ENCODE results near the gene OR52K1.
"Not testable (repeated sequence)": the region's sequence is repeated elsewhere in the genome, so short reads cannot be mapped to it uniquely, and the experiment has no call there.

Gene OR52K1

DNA sequence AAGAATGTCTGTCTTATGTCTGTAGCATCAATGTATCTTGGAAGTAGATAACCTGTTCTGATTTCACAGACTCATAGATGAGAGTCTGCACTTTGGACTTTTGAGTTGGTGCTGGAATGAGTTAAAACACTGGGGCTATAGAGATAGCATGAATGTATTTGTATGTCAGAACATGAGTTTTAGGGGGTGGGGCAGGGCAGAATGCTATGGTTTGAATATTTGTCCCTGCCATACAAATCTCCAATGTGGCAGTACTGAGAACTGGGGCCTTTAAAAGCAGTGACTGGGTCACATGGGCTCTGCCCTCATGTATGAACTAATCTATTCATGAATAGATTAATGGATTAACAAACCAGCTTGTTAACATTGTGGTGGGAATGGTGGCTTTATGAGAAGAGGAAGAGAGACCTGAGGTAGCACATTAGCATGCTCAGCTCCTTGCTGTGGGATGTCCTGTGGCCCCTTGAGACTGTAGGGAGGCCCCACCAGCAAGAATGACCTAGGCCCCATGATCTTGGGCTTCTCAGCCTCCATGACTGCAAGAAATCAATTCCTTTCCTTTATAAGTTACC lies 15.5 kb upstream of the OR52K1 start:
- Mint-ChIP-seq H3K9me3 (peaks cover 15% of the 10 kb centered on the region), H3K4me3 (no peak overlapping the region), H3K36me3 (ENCODE audit: low read depth) (no peaks in the 10 kb centered on the region), H3K4me1 (ENCODE audit: low read depth) (no peaks in the 10 kb centered on the region), H3K27ac (no peak overlapping the region), H3K27me3 (peaks cover 19% of the 10 kb centered on the region)
- DNase-seq: no peak

GRCh38 chr11:4467811-4468606 lies 14.4 kb upstream of the OR52K1 start:
- H3K9me3 Mint-ChIP-seq: peaks cover 15% of the 10 kb centered on the region
- no peak for DNase-seq
- H3K27ac Mint-ChIP-seq: no peak overlapping the region
- no peak overlapping the region for H3K4me3 Mint-ChIP-seq
- H3K27me3 Mint-ChIP-seq: peaks cover 9% of the 10 kb centered on the region
- H3K36me3 Mint-ChIP-seq (ENCODE audit: low read depth): no peaks in the 10 kb centered on the region
- no peaks in the 10 kb centered on the region for H3K4me1 Mint-ChIP-seq (ENCODE audit: low read depth)

DNA sequence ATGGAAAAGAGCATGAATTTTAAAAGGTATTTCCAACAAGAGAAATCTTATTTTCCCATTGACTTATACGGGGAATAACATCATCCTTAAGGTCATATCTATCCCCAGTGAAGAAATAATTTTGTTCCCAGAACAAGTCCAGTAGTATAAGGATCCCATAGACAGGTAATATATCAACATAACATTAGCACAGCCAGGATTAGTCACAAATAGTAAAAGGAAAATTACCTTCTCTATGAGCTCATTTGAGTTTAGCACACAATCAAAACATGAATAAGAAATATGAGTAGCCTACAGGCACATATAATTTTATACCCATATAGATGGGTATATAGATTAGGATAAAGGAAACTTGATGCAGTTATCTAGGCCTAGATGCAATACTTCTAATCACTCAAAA lies 2.8 kb upstream of the OR52K1 start:
- Mint-ChIP-seq H3K27me3 (peaks cover 19% of the 10 kb centered on the region), H3K27ac (no peak overlapping the region), H3K9me3 (no peaks in the 10 kb centered on the region), H3K4me1 (ENCODE audit: low read depth) (peaks cover 20% of the 10 kb centered on the region), H3K4me3 (no peak overlapping the region), H3K36me3 (ENCODE audit: low read depth) (no peaks in the 10 kb centered on the region)
- DNase-seq: no peak

DNA sequence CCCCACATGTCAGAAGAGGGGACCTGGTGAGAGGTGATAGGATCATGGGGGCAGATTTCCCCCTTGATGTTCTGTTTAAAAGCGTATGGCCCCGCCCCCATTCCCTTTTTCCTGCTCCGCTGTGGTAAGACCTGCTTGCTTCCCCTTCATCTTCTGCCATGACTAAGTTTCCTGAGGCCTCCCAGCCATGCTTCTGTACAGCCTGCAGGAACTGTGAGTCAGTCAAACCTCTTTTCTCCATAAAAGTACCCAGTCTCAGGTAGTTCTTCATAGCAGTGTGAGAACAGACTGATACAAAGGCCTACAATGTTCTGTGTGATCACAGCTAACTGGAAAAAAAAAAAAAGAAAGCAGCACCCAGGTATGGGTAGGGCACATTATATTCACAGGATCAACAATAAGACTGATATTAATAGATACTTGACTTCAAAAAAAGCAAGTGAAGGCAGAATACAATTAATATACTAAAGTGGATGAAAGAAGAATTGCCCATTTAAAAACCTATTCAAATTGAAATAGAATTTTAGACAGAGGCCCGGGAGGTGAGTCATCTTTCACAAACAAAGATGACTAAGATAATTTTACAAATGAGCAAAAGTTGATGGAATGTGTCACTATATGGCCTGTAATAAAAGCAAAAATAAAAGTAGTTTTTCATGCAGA lies 1.7 kb upstream of the OR52K1 start:
- Mint-ChIP-seq H3K36me3 (ENCODE audit: low read depth) (no peaks in the 10 kb centered on the region), H3K27me3 (peaks cover 13% of the 10 kb centered on the region), H3K4me3 (no peak overlapping the region), H3K9me3 (no peaks in the 10 kb centered on the region), H3K4me1 (ENCODE audit: low read depth) (peaks cover 20% of the 10 kb centered on the region), H3K27ac (peak overlapping the region; percentile 76)
- DNase-seq: no peak

DNA sequence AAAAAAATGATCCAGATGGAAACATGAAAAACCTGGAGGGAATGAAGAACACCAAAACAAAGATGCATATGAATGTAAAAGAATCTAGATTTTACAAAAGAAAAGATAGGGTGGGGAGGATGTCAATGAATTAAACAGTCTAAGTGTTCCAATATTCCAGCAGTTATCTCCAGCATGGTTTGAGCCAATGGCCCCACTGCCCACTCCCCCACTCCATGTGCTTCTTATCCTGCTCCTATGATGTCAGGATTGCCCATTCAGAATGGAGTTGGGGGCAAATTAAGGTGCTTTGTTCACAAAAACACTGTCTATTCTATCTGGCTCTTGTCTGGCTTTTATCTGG lies 1.2 kb upstream of the OR52K1 start:
- Mint-ChIP-seq H3K4me1 (ENCODE audit: low read depth) (peaks cover 20% of the 10 kb centered on the region), H3K27me3 (peaks cover 13% of the 10 kb centered on the region), H3K27ac (no peak overlapping the region), H3K4me3 (no peak overlapping the region), H3K36me3 (ENCODE audit: low read depth) (no peaks in the 10 kb centered on the region), H3K9me3 (no peaks in the 10 kb centered on the region)
- DNase-seq: no peak

- Mint-ChIP-seq H3K9me3 (no peaks in the 10 kb centered on the region), H3K4me1 (ENCODE audit: low read depth) (peaks cover 20% of the 10 kb centered on the region), H3K4me3 (no peak overlapping the region), H3K27ac (no peak overlapping the region), H3K36me3 (ENCODE audit: low read depth) (no peaks in the 10 kb centered on the region), H3K27me3 (peaks cover 15% of the 10 kb centered on the region)
- DNase-seq: no peak
Measured at GRCh38 chr11:4484310-4484709, 1.9 kb downstream of the OR52K1 start.

GRCh38 chr11:4491405-4491804 lies 9.0 kb downstream of the OR52K1 start:
- H3K9me3 Mint-ChIP-seq; H3K27ac Mint-ChIP-seq; H3K36me3 Mint-ChIP-seq (ENCODE audit: low read depth); H3K4me3 Mint-ChIP-seq; DNase-seq: not testable (repeated sequence)
- peaks cover 13% of the 10 kb centered on the region for H3K4me1 Mint-ChIP-seq (ENCODE audit: low read depth)
- H3K27me3 Mint-ChIP-seq: peaks cover 47% of the 10 kb centered on the region

GRCh38 chr11:4491878-4492606 lies 9.6 kb downstream of the OR52K1 start:
- Mint-ChIP-seq H3K4me3 (no peak overlapping the region), H3K9me3 (no peaks in the 10 kb centered on the region), H3K36me3 (ENCODE audit: low read depth) (no peaks in the 10 kb centered on the region), H3K27me3 (peaks cover 48% of the 10 kb centered on the region), H3K27ac (peak overlapping the region; percentile 41), H3K4me1 (ENCODE audit: low read depth) (peaks cover 13% of the 10 kb centered on the region)
- no peak for DNase-seq

DNA sequence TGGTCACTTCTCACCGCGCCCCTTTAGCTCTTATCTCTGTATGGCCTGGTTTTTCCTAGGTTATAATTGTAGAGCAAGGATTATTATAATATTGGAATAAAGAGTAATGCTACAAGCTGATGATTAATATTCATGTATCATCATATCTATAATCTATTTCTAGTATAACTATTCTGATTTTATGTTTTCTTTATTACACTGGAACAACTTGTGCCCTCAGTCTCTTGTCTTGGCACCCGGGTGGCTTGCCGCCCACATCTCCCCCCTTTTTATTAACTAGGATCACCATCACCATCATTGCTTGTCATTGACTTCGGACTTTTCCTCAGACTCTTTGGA lies 11.0 kb downstream of the OR52K1 start:
- Mint-ChIP-seq H3K9me3 (no peaks in the 10 kb centered on the region), H3K4me1 (ENCODE audit: low read depth) (peaks cover 13% of the 10 kb centered on the region), H3K27me3 (peaks cover 44% of the 10 kb centered on the region), H3K27ac (no peak overlapping the region), H3K36me3 (ENCODE audit: low read depth) (no peaks in the 10 kb centered on the region), H3K4me3 (no peak overlapping the region)
- no peak for DNase-seq

- Mint-ChIP-seq H3K27ac (no peak overlapping the region), H3K4me3 (no peak overlapping the region), H3K9me3 (no peaks in the 10 kb centered on the region), H3K4me1 (ENCODE audit: low read depth) (peaks cover 13% of the 10 kb centered on the region), H3K36me3 (ENCODE audit: low read depth) (no peaks in the 10 kb centered on the region), H3K27me3 (peaks cover 37% of the 10 kb centered on the region)
- DNase-seq: no peak
Measured at GRCh38 chr11:4495487-4495886, 13.0 kb downstream of the OR52K1 start.

DNA sequence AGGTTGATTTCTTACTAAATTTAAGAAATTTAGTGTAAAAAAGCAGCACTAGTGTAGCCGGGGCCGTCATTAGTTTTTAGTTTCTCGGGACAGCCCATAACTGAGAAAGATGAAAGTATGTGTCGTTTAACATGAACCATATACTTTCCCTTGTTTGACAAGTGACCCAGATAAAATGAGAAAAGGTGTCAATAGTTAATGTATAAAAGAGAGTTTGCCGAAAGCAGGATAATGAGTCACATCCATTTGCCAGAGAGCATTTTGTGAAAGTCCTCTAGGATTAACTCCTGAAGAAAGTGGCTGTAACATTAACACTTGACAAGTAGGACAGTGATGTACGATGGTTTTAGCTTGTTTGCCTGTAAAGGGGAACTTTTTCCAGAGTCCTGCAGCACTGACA lies 13.5 kb downstream of the OR52K1 start:
- Mint-ChIP-seq H3K36me3 (ENCODE audit: low read depth) (no peaks in the 10 kb centered on the region), H3K27me3 (peaks cover 37% of the 10 kb centered on the region), H3K4me1 (ENCODE audit: low read depth) (peaks cover 13% of the 10 kb centered on the region), H3K4me3 (no peak overlapping the region), H3K27ac (no peak overlapping the region), H3K9me3 (no peaks in the 10 kb centered on the region)
- no peak for DNase-seq

DNA sequence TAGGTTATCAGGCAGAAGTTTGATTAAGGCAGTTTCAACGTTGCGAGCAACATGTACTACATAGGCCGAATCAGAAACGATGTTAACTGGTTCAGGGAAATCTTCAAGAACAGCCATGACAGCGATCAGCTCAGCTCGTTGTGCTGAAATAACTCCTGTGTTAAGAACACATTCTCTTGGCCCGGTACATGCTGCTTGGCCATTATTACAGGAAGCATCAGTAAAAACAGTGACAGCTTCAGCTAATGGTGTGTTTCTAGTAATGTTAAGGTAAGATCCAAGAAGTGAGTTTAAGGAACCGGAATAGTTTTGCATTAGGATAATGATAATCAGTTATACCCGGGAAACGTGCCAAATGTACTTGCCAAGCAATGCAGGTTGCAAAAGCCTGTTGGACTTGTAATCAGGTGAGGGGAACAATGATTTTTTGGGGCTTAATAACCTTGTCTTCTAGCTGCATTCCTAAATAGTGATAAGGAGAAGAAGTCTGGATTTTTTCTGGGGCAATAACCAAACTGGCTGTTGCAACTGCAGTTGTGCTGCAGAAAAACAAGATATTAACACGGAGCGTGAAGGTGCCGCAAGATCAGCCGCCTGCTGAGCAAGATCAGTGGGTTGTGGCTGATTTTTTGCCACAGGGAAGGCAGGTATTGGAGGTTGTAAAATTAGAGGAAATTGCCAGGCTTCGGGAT lies 14.3 kb downstream of the OR52K1 start:
- Mint-ChIP-seq H3K4me3 (no peak overlapping the region), H3K9me3 (no peaks in the 10 kb centered on the region), H3K4me1 (ENCODE audit: low read depth) (peaks cover 13% of the 10 kb centered on the region), H3K36me3 (ENCODE audit: low read depth) (no peaks in the 10 kb centered on the region), H3K27me3 (peaks cover 34% of the 10 kb centered on the region), H3K27ac (no peak overlapping the region)
- DNase-seq: no peak

GRCh38 chr11:4508886-4509285 lies 26.4 kb downstream of the OR52K1 start:
- Mint-ChIP-seq H3K27me3 (peaks cover 27% of the 10 kb centered on the region), H3K4me1 (ENCODE audit: low read depth) (no peaks in the 10 kb centered on the region), H3K9me3 (no peaks in the 10 kb centered on the region), H3K27ac (no peak overlapping the region), H3K36me3 (ENCODE audit: low read depth) (no peaks in the 10 kb centered on the region), H3K4me3 (no peak overlapping the region)
- DNase-seq: no peak
